Stimulated activated memory B cell treated with anti-CD40 and anti-IgM and Interleukin-4, amounts not matched to agents 10 μg/mL and 1 μg/mL and 100 μg/mL, for 72 hours (primary cell): ENCODE results near the gene TGFBR3.

Experiments used
- ATAC-seq: fragments of 150-1000 bp; cut with Tn5 transposase; 2 replicates; pipeline ENCODE4 v1.10.0; 2021
- H3K27ac Mint-ChIP-seq: one replicate; pipeline ENCODE4 v1.8.0; 2022; ENCODE audit warnings: mild to moderate bottlenecking, mixed read lengths
- H3K27me3 Mint-ChIP-seq: one replicate; pipeline ENCODE4 v1.8.0; 2022; ENCODE audit warnings: mixed read lengths
- H3K36me3 Mint-ChIP-seq: one replicate; pipeline ENCODE4 v1.8.0; 2022; ENCODE audit warnings: mixed read lengths
- H3K4me1 Mint-ChIP-seq: one replicate; pipeline ENCODE4 v1.8.0; 2022; ENCODE audit warnings: mixed read lengths
- H3K4me3 Mint-ChIP-seq: one replicate; pipeline ENCODE4 v1.8.0; 2022; ENCODE audit warnings: mild to moderate bottlenecking, moderate library complexity, mixed read lengths
- H3K9me3 Mint-ChIP-seq: one replicate; pipeline ENCODE4 v1.8.0; 2022; ENCODE audit warnings: mixed read lengths

TGFBR3 gene

GRCh38 chr1:91715416-91716000, 170.4 kb downstream of the TGFBR3 start:
- H3K4me3 Mint-ChIP-seq, result no peak overlapping the region
- H3K27me3 Mint-ChIP-seq, result peaks cover 14% of the 10 kb centered on the region
- no peaks in the 10 kb centered on the region for H3K9me3 Mint-ChIP-seq
- H3K27ac Mint-ChIP-seq, result no peak overlapping the region
- H3K4me1 Mint-ChIP-seq, result peaks cover 15% of the 10 kb centered on the region
- H3K36me3 Mint-ChIP-seq, result no peaks in the 10 kb centered on the region
- no peak for ATAC-seq

- Mint-ChIP-seq H3K36me3 (no peaks in the 10 kb centered on the region), H3K27ac (no peak overlapping the region), H3K4me1 (peaks cover 15% of the 10 kb centered on the region), H3K27me3 (peaks cover 14% of the 10 kb centered on the region), H3K4me3 (no peak overlapping the region), H3K9me3 (no peaks in the 10 kb centered on the region)
- ATAC-seq, result no peak
Observed at GRCh38 chr1:91714867-91715381, 171.0 kb downstream of the TGFBR3 start.

GRCh38 chr1:91712981-91713841, 172.7 kb downstream of the TGFBR3 start:
- H3K9me3 Mint-ChIP-seq, result no peaks in the 10 kb centered on the region
- H3K4me1 Mint-ChIP-seq, result peaks cover 15% of the 10 kb centered on the region
- ATAC-seq, result peak; percentile 79
- peak overlapping the region; percentile 63 for H3K27ac Mint-ChIP-seq
- H3K27me3 Mint-ChIP-seq, result peaks cover 14% of the 10 kb centered on the region
- H3K4me3 Mint-ChIP-seq, result peak overlapping the region; percentile 22
- no peaks in the 10 kb centered on the region for H3K36me3 Mint-ChIP-seq

GRCh38 chr1:91712393-91712792, 173.6 kb downstream of the TGFBR3 start:
- Mint-ChIP-seq H3K4me3 (no peak overlapping the region), H3K4me1 (peaks cover 15% of the 10 kb centered on the region), H3K27me3 (peaks cover 14% of the 10 kb centered on the region), H3K27ac (peak overlapping the region; percentile 63), H3K9me3 (no peaks in the 10 kb centered on the region), H3K36me3 (no peaks in the 10 kb centered on the region)
- ATAC-seq, result no peak

- no peak overlapping the region for H3K4me3 Mint-ChIP-seq
- H3K36me3 Mint-ChIP-seq, result no peaks in the 10 kb centered on the region
- no peak overlapping the region for H3K27ac Mint-ChIP-seq
- peaks cover 14% of the 10 kb centered on the region for H3K27me3 Mint-ChIP-seq
- H3K9me3 Mint-ChIP-seq, result no peaks in the 10 kb centered on the region
- H3K4me1 Mint-ChIP-seq, result peaks cover 15% of the 10 kb centered on the region
- no peak for ATAC-seq
Observed at GRCh38 chr1:91711504-91712247, 174.3 kb downstream of the TGFBR3 start.

- Mint-ChIP-seq H3K4me3 (no peak overlapping the region), H3K4me1 (peaks cover 15% of the 10 kb centered on the region), H3K9me3 (no peaks in the 10 kb centered on the region), H3K27ac (no peak overlapping the region), H3K27me3 (peaks cover 14% of the 10 kb centered on the region), H3K36me3 (no peaks in the 10 kb centered on the region)
- no peak for ATAC-seq
Observed at GRCh38 chr1:91710261-91710660, 175.7 kb downstream of the TGFBR3 start.

GRCh38 chr1:91708691-91709090, 177.3 kb downstream of the TGFBR3 start:
- no peaks in the 10 kb centered on the region for H3K27me3 Mint-ChIP-seq
- no peak overlapping the region for H3K4me3 Mint-ChIP-seq
- H3K36me3 Mint-ChIP-seq, result no peaks in the 10 kb centered on the region
- H3K9me3 Mint-ChIP-seq, result no peaks in the 10 kb centered on the region
- ATAC-seq, result no peak
- no peak overlapping the region for H3K27ac Mint-ChIP-seq
- peaks cover 14% of the 10 kb centered on the region for H3K4me1 Mint-ChIP-seq

GRCh38 chr1:91707890-91708218, 178.1 kb downstream of the TGFBR3 start:
- Mint-ChIP-seq H3K4me1 (peaks cover 6% of the 10 kb centered on the region), H3K27me3 (no peaks in the 10 kb centered on the region)
- ATAC-seq, result peak; percentile 21

GRCh38 chr1:91707114-91707889, 178.6 kb downstream of the TGFBR3 start:
- no peaks in the 10 kb centered on the region for H3K36me3 Mint-ChIP-seq
- H3K27ac Mint-ChIP-seq, result no peak overlapping the region
- H3K4me1 Mint-ChIP-seq, result peaks cover under 1% of the 10 kb centered on the region
- H3K27me3 Mint-ChIP-seq, result no peaks in the 10 kb centered on the region
- peak; percentile 32 for ATAC-seq
- H3K9me3 Mint-ChIP-seq, result no peaks in the 10 kb centered on the region
- H3K4me3 Mint-ChIP-seq, result no peak overlapping the region

More at GRCh38 chr1:91707890-91708218, 178.1 kb downstream of the TGFBR3 start:
- Mint-ChIP-seq H3K4me3 (no peak overlapping the region), H3K36me3 (no peaks in the 10 kb centered on the region), H3K9me3 (no peaks in the 10 kb centered on the region), H3K27ac (no peak overlapping the region)

GRCh38 chr1:91706140-91706957, 179.6 kb downstream of the TGFBR3 start:
- no peaks in the 10 kb centered on the region for H3K27me3 Mint-ChIP-seq
- H3K36me3 Mint-ChIP-seq, result no peaks in the 10 kb centered on the region
- H3K9me3 Mint-ChIP-seq, result no peaks in the 10 kb centered on the region
- no peak overlapping the region for H3K27ac Mint-ChIP-seq
- no peak for ATAC-seq
- H3K4me3 Mint-ChIP-seq, result no peak overlapping the region
- H3K4me1 Mint-ChIP-seq, result no peaks in the 10 kb centered on the region

GRCh38 chr1:91704746-91705145, 181.2 kb downstream of the TGFBR3 start:
- H3K9me3 Mint-ChIP-seq, result no peaks in the 10 kb centered on the region
- H3K4me1 Mint-ChIP-seq, result no peaks in the 10 kb centered on the region
- H3K36me3 Mint-ChIP-seq, result no peaks in the 10 kb centered on the region
- no peaks in the 10 kb centered on the region for H3K27me3 Mint-ChIP-seq
- H3K27ac Mint-ChIP-seq, result no peak overlapping the region
- no peak for ATAC-seq
- H3K4me3 Mint-ChIP-seq, result no peak overlapping the region

GRCh38 chr1:91703095-91703494, 182.9 kb downstream of the TGFBR3 start:
- Mint-ChIP-seq H3K27ac (no peak overlapping the region), H3K9me3 (no peaks in the 10 kb centered on the region), H3K27me3 (peaks cover 10% of the 10 kb centered on the region), H3K36me3 (no peaks in the 10 kb centered on the region), H3K4me1 (no peaks in the 10 kb centered on the region), H3K4me3 (no peak overlapping the region)
- no peak for ATAC-seq

- ATAC-seq, result no peak
- no peaks in the 10 kb centered on the region for H3K9me3 Mint-ChIP-seq
- H3K27me3 Mint-ChIP-seq, result peaks cover 10% of the 10 kb centered on the region
- H3K4me3 Mint-ChIP-seq, result no peak overlapping the region
- H3K27ac Mint-ChIP-seq, result no peak overlapping the region
- H3K4me1 Mint-ChIP-seq, result no peaks in the 10 kb centered on the region
- no peaks in the 10 kb centered on the region for H3K36me3 Mint-ChIP-seq
Observed at GRCh38 chr1:91701472-91701869, 184.5 kb downstream of the TGFBR3 start.

GRCh38 chr1:91700771-91701471, 185.0 kb downstream of the TGFBR3 start:
- no peak for ATAC-seq
- Mint-ChIP-seq H3K27ac (no peak overlapping the region), H3K36me3 (no peaks in the 10 kb centered on the region), H3K9me3 (no peaks in the 10 kb centered on the region), H3K4me3 (no peak overlapping the region), H3K27me3 (peaks cover 10% of the 10 kb centered on the region), H3K4me1 (no peaks in the 10 kb centered on the region)
